ENCODE data around the gene MYMK.

- TF ChIP-seq RAD21 (IDR thresholded peaks at IDR 0.05; ENCODE audit: low read length) (no peak), CTCF (conservative IDR thresholded peaks at IDR 0.05; ENCODE audit: low read depth, low read length) (no peak), POLR2A (IDR thresholded peaks at IDR 0.05; ENCODE audit: low read depth, low read length) (no peak), RFX5 (IDR thresholded peaks at IDR 0.05; ENCODE audit: low read depth, low read length) (no peak), MAFK (IDR thresholded peaks at IDR 0.05; ENCODE audit: low read depth, low read length) (no peak), BHLHE40 (IDR thresholded peaks at IDR 0.05; ENCODE audit: low read depth, low read length) (no peak), USF2 (IDR thresholded peaks at IDR 0.05; ENCODE audit: low read depth, low read length) (no peak)
Observed at GRCh38 chr9:133557581-133557980, 32.8 kb upstream of the MYMK start.
